Adipocyte (in vitro differentiated cells): ENCODE measurements around the gene ADGRL1.
"Not testable (repeated sequence)": the region's sequence is repeated elsewhere in the genome, so short reads cannot be mapped to it uniquely, and the experiment has no call there.

Experiments used
- DNase-seq: peaks from one replicate; pipeline ENCODE4 v3.0.0-alpha.2; 2015; ENCODE audit warnings: low read depth
- H3K27me3 ChIP-seq: replicated peaks from 2 replicates; pipeline ENCODE4 v1.7.0; 2013; ENCODE audit warnings: mild to moderate bottlenecking, low read length, moderate library complexity; ENCODE audit not compliant: control insufficient read depth, insufficient read depth
- H3K36me3 ChIP-seq: 2 replicates; pipeline ENCODE4 v1.7.0; 2013; ENCODE audit warnings: low read length, mild to moderate bottlenecking, moderate library complexity; ENCODE audit not compliant: control insufficient read depth, insufficient read depth, severe bottlenecking
- H3K4me1 ChIP-seq: 2 replicates; pipeline ENCODE4 v1.7.0; 2013; ENCODE audit warnings: mild to moderate bottlenecking, low read length, moderate library complexity; ENCODE audit not compliant: control insufficient read depth, insufficient read depth
- H3K4me3 ChIP-seq: 2 replicates; pipeline ENCODE4 v1.7.0; 2013; ENCODE audit warnings: mild to moderate bottlenecking, low read length, moderate library complexity
- H3K9ac ChIP-seq: 2 replicates; pipeline ENCODE4 v1.7.0; 2013; ENCODE audit warnings: mild to moderate bottlenecking, low read length, moderate library complexity
- H3K9me3 ChIP-seq: 2 replicates; pipeline ENCODE4 v1.7.0; 2013; ENCODE audit warnings: mild to moderate bottlenecking, low read length, moderate library complexity; ENCODE audit not compliant: control insufficient read depth

The ADGRL1 gene

GRCh38 chr19:14201481-14201880, 4.5 kb downstream of the ADGRL1 start:
- H3K4me3 ChIP-seq, DNase-seq, H3K27me3 ChIP-seq, H3K36me3 ChIP-seq, H3K9ac ChIP-seq, H3K4me1 ChIP-seq, H3K9me3 ChIP-seq: not testable (repeated sequence)

DNA sequence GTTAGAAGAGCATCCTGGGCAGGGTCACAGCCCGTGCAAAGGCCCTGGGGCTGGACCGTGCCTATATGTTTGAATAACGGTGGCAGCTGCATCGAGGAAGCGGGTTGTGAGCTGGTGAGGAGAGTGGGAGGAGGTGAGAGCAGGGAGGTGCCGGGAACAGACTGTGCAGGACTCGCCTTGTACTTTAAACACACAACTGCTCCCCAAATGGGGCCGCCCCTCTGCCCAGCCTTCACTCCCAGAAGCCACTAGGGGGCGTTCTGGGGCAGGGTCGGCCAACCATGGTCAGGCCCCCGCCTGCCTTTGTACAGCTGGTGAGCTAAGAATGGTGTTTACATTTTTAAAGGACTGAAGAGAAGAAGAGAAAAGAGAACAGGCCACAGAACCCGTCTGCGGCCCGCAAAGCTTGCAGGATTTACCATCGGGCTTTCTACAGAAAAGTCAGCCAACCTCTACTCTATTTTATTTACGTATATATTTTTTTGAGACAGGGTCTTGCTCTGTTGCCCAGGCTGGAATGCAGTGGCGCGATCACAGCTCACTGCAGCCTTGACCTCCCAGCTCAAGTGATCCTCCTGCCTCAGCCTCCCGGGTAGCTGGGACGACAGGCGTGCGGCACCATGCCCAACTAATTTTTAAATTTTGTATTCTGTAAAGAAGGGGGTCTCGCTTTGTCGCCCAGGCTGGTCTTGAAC, 5.7 kb downstream of the ADGRL1 start:
- not testable (repeated sequence) for H3K4me1 ChIP-seq, H3K36me3 ChIP-seq, H3K9ac ChIP-seq, H3K27me3 ChIP-seq, H3K4me3 ChIP-seq, H3K9me3 ChIP-seq
- DNase-seq = peak; percentile 57

DNA sequence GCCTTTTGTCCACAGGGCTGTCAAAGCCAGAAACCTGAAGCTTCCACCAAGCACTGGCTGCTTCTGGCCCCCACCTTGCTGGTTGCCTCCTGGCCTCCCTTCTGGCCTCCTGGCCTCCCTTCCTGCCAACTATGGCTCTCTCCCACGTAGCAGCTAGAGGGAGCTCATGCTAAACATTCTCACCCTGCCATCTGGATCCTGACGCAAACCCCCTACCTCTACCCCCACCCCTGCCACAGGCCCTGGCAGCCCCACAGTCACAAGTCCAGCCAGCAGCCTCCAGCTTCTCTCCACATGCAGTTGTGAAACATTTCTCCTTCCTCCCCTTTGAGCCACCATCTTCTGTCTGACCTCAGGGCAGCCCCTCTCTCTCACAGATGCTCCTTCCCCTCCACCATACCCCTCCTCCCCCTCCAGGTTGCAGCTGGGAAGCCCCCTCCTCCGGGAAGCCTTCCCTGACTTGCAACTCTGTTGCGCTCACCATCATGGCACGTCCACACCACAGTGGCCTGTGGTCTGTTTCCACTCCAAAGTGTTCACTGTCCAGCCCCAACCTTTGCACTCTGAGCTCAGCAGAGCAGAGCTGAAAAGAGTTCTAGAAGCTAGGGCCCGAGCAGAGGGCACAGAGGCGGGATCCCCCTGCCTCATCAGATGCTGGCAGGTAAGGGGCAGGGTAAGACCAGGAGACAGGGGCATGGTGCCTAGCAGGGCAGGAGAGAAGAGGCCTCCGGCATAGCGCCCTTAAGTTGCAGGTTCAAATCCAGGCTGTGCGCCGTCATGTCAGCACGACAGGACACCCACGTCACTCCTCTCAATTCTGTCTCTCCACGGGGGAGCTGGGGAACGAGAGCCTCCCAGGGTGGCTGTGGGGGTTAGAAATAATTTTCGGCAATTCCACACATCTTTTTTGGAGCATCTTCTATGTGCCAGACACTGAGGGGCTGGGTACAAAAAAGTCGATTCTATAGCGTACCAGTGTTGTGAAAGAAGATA, 7.3 kb downstream of the ADGRL1 start:
- no peaks in the 10 kb centered on the region for H3K9me3 ChIP-seq
- no peaks in the 10 kb centered on the region for H3K27me3 ChIP-seq
- no peaks in the 10 kb centered on the region for H3K4me1 ChIP-seq
- no peaks in the 10 kb centered on the region for H3K36me3 ChIP-seq
- H3K9ac ChIP-seq = no peak overlapping the region
- H3K4me3 ChIP-seq = no peak overlapping the region
- peak; percentile 15 for DNase-seq

DNA sequence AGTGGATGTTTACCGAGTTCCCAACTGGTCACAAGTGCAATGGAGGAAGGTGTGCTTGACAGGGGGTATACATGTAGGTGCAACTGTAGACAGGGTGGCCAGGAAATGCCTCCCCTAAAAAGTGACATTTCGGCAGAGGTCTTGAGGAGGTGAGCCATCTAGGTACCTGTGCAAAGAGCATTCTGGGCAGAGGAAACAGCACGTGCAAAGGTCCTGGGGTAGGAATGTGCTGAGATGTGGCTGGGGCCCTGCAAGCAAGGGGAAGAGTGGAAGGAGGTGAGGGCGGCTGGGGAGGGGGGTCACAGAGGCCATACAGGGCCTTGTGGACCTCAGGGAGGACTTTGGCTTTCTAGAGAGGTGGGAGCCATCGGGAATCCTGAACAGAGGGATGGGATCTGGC, 8.1 kb downstream of the ADGRL1 start:
- no peaks in the 10 kb centered on the region for H3K27me3 ChIP-seq
- no peaks in the 10 kb centered on the region for H3K9me3 ChIP-seq
- H3K4me3 ChIP-seq = no peak overlapping the region
- no peaks in the 10 kb centered on the region for H3K4me1 ChIP-seq
- DNase-seq = no peak
- no peaks in the 10 kb centered on the region for H3K36me3 ChIP-seq
- H3K9ac ChIP-seq = no peak overlapping the region

DNA sequence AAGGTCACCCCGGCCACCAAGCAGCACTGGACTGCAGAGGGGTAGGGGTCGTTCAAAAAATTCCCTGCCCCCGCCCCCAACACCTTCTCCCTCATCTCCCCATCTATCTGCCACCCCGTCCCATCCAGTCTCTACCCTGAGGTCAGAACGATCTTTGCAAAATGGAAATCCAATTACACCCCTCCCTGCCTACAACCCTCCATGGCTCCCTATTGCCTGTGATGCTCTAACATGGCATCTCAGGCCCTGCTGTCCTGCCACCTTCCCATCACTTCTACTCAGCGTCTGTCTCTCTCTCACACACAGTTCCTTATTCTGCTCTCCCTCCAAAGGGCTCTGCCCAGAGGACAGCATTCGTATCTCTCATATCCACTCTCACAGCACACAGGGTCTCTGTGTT, 8.7 kb downstream of the ADGRL1 start:
- not testable (repeated sequence) for H3K36me3 ChIP-seq, DNase-seq, H3K4me1 ChIP-seq, H3K27me3 ChIP-seq, H3K4me3 ChIP-seq, H3K9me3 ChIP-seq, H3K9ac ChIP-seq

DNA sequence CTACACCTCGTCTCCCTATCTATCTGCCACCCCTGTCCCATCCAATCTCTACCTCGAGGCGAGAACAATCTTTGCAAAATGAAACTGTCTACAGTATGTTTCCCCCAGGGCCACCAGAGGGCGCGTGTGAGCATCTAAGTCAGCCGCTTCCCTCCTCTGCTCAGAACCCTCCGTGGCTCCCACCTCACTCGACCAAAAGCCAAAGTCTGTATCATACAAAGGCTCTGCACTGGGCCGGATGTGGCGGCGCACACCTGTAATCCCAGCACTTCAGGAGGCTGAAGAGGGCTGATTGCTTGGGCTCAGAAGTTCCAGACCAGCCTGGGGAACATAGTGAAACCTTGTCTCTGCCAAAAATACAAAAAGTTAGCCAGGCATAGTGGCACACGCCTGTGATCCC, 9.9 kb downstream of the ADGRL1 start:
- peak; percentile 81 for DNase-seq

GRCh38 chr19:14195216-14195615, 10.8 kb downstream of the ADGRL1 start:
- H3K4me1 ChIP-seq, DNase-seq, H3K27me3 ChIP-seq, H3K9ac ChIP-seq, H3K9me3 ChIP-seq, H3K36me3 ChIP-seq, H3K4me3 ChIP-seq: not testable (repeated sequence)

More for the DNA sequence above, 9.9 kb downstream of the ADGRL1 start:
- H3K9me3 ChIP-seq, H3K4me1 ChIP-seq, H3K27me3 ChIP-seq, H3K36me3 ChIP-seq, H3K4me3 ChIP-seq, H3K9ac ChIP-seq: not testable (repeated sequence)

- no peak overlapping the region for H3K9ac ChIP-seq
- H3K9me3 ChIP-seq = no peaks in the 10 kb centered on the region
- no peak for DNase-seq
- H3K36me3 ChIP-seq = no peaks in the 10 kb centered on the region
- H3K4me1 ChIP-seq = no peaks in the 10 kb centered on the region
- no peaks in the 10 kb centered on the region for H3K27me3 ChIP-seq
- no peak overlapping the region for H3K4me3 ChIP-seq
Measured at GRCh38 chr19:14189415-14189814, 16.6 kb downstream of the ADGRL1 start.

DNA sequence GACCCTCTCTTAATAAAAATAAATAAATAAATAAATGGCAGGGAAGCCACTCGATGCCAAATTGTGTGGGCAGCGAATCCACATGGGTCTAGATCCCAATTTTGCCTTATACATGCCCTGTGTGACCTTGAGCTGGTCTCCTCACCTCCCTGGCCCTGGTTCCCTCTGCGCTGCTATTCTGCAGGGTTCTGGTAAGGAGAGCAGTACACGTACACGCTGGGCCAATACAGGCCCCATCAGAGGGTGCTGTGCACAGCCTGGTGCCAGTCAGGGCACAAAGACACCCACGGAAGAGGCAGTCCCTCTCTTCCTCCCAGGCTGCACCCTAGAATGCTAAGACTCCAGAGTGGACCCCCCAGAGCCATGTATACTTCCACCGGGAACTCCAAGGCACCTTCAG, 17.9 kb downstream of the ADGRL1 start:
- H3K36me3 ChIP-seq, H3K27me3 ChIP-seq: not testable (repeated sequence)

GRCh38 chr19:14187561-14187960, 18.4 kb downstream of the ADGRL1 start:
- Histone ChIP-seq H3K27me3 (no peaks in the 10 kb centered on the region), H3K9ac (no peak overlapping the region), H3K9me3 (no peaks in the 10 kb centered on the region), H3K4me3 (no peak overlapping the region), H3K36me3 (no peaks in the 10 kb centered on the region), H3K4me1 (no peaks in the 10 kb centered on the region)
- DNase-seq = no peak

More for the DNA sequence above, 17.9 kb downstream of the ADGRL1 start:
- DNase-seq, H3K4me1 ChIP-seq, H3K9me3 ChIP-seq, H3K4me3 ChIP-seq, H3K9ac ChIP-seq: not testable (repeated sequence)

GRCh38 chr19:14186684-14187083, 19.3 kb downstream of the ADGRL1 start:
- not testable (repeated sequence) for H3K27me3 ChIP-seq, H3K4me1 ChIP-seq, H3K36me3 ChIP-seq, H3K9ac ChIP-seq, DNase-seq, H3K4me3 ChIP-seq, H3K9me3 ChIP-seq
